ENCODE results near the gene VCAN.

DNA sequence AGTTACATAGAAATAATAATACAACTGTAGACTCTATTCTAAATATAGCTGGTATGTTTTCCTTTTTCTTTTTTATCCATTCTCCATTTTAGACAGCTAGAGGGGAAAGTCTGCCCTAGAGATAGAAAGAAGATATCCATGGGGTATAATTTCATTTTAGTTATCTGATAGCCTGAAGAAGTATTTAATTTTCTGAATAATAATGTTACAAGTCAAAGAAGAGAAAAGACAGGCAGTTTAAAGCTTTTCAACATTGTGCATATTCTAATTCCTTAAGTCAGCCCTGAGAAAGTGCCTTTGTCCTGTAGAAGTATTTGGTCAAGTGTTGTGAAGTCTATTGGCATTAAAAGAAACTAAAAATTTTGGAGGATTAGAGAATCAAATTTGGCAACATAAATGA, 2.5 kb upstream of the VCAN start:
- TF ChIP-seq, protein P1, sequence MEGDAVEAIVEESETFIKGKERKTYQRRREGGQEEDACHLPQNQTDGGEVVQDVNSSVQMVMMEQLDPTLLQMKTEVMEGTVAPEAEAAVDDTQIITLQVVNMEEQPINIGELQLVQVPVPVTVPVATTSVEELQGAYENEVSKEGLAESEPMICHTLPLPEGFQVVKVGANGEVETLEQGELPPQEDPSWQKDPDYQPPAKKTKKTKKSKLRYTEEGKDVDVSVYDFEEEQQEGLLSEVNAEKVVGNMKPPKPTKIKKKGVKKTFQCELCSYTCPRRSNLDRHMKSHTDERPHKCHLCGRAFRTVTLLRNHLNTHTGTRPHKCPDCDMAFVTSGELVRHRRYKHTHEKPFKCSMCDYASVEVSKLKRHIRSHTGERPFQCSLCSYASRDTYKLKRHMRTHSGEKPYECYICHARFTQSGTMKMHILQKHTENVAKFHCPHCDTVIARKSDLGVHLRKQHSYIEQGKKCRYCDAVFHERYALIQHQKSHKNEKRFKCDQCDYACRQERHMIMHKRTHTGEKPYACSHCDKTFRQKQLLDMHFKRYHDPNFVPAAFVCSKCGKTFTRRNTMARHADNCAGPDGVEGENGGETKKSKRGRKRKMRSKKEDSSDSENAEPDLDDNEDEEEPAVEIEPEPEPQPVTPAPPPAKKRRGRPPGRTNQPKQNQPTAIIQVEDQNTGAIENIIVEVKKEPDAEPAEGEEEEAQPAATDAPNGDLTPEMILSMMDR (IDR thresholded peaks at IDR 0.05), result no peak
- no peak for TF ChIP-seq POLR2A (IDR thresholded peaks at IDR 0.05)

Data from heart left ventricle (tissue), 13 donors.